ENCODE data around the gene ZACN. TPM values are rescaled to one million over a fixed set of nuclear protein-coding genes. Genes with fewer than 3 reads are reported as not detected.

Gene ZACN
- total and polyA plus RNA-seq, 2 donors (not counting 3 experiments of a cell fraction or from before 2014, with no cell fraction given) = 0.18 TPM; not detected in 1

DNA sequence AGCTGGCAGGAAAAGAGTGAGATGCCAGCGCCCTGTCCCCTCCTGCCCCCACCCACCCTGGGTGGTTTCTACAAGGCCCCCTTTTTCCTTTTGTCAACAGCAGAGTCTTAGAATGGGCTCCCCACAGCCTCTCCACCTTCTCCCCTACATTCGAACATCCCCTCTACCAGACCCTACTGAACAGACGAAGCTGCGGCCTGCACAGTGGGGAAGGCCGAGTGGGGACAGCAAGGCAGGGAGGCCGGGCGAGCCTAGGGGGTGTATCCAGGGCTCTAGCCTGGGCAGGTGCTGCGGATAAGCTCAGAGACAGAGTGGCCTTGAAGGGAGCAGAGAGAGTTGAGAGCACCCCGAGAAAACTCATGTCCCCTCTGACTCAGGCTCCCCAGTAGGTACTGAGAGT, 7.4 kb downstream of the ZACN start:
- no peak overlapping the region for H3K4me3 ChIP-seq (replicated peaks in 1 of 3; ENCODE audit: insufficient read depth in 1 of 3, low read depth in 1 of 3, low read length in 3 of 3)
- no peaks in the 10 kb centered on the region for H3K27me3 ChIP-seq (ENCODE audit: control insufficient read depth in 2 of 2, insufficient read depth in 2 of 2, low read length in 2 of 2)
- H3K36me3 ChIP-seq (ENCODE audit: control insufficient read depth in 2 of 2, extremely low read depth in 1 of 2, insufficient read depth in 2 of 2, low read length in 2 of 2) = peaks cover 4 to 78% of the 10 kb centered on the region in 2 experiments
- H3K27ac ChIP-seq (ENCODE audit: insufficient read depth, low read depth, low read length) = no peak overlapping the region
- H3K9me3 ChIP-seq (replicated peaks; ENCODE audit: control insufficient read depth, insufficient read depth, low read length) = no peaks in the 10 kb centered on the region
- no peak overlapping the region for H3K4me2 ChIP-seq (ENCODE audit: insufficient read depth, low read length)
- peaks cover 3% of the 10 kb centered on the region for H3K4me1 ChIP-seq (ENCODE audit: control insufficient read depth, extremely low read depth, insufficient read depth, low read length)
- DNase-seq (ENCODE audit: low read depth, low spot score) (no peak), FAIRE-seq (no peak)
- H2AFZ ChIP-seq (ENCODE audit: low read depth, low read length) = no peak overlapping the region
- TF ChIP-seq POLR2AphosphoS5 (IDR thresholded peaks at IDR 0.05; ENCODE audit: insufficient read depth, low read depth, low read length) (no peak), GATA2 (IDR thresholded peaks at IDR 0.05; ENCODE audit: insufficient read depth, insufficient read length, low read depth, low read length) (no peak), EZH2 (IDR thresholded peaks at IDR 0.05; ENCODE audit: borderline replicate concordance, low read depth, low read length, severe bottlenecking) (no peak), POLR2A (IDR thresholded peaks at IDR 0.05; ENCODE audit: low read depth, low read length) (no peak), JUN (IDR thresholded peaks at IDR 0.05; ENCODE audit: borderline replicate concordance, insufficient read depth, insufficient read length, low read depth) (no peak), MYC (IDR thresholded peaks at IDR 0.05; ENCODE audit: low read depth, low read length) (no peak), FOS (IDR thresholded peaks at IDR 0.05; ENCODE audit: borderline replicate concordance, insufficient read depth, low read length) (no peak)
- TF ChIP-seq, protein P1, sequence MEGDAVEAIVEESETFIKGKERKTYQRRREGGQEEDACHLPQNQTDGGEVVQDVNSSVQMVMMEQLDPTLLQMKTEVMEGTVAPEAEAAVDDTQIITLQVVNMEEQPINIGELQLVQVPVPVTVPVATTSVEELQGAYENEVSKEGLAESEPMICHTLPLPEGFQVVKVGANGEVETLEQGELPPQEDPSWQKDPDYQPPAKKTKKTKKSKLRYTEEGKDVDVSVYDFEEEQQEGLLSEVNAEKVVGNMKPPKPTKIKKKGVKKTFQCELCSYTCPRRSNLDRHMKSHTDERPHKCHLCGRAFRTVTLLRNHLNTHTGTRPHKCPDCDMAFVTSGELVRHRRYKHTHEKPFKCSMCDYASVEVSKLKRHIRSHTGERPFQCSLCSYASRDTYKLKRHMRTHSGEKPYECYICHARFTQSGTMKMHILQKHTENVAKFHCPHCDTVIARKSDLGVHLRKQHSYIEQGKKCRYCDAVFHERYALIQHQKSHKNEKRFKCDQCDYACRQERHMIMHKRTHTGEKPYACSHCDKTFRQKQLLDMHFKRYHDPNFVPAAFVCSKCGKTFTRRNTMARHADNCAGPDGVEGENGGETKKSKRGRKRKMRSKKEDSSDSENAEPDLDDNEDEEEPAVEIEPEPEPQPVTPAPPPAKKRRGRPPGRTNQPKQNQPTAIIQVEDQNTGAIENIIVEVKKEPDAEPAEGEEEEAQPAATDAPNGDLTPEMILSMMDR (IDR thresholded peaks at IDR 0.05; ENCODE audit: extremely low read depth in 1 of 2, insufficient read depth in 1 of 2, low read depth in 1 of 2, low read length in 2 of 2) = no peak
- TF ChIP-seq, protein P2, sequence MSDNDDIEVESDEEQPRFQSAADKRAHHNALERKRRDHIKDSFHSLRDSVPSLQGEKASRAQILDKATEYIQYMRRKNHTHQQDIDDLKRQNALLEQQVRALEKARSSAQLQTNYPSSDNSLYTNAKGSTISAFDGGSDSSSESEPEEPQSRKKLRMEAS (IDR thresholded peaks at IDR 0.05; ENCODE audit: insufficient read depth, insufficient read length) = no peak
- POLR2A ChIA-PET = no interaction called here
- intact Hi-C loops (cut with micrococcal nuclease) (no loop called here), dilution Hi-C loops (cut with MboI; ENCODE audit: extremely low pct_ligation_motif_present, low sequenced_read_pairs) (no loop called here)
- H3K9ac ChIP-seq (replicated peaks; ENCODE audit: extremely low read depth, insufficient read depth, low read length) = no peak overlapping the region
- no peaks in the 10 kb centered on the region for H4K20me1 ChIP-seq (replicated peaks; ENCODE audit: control insufficient read depth, extremely low read depth, insufficient read depth, low read length)
- H3K79me2 ChIP-seq (ENCODE audit: control insufficient read depth, insufficient read depth, low read length) = no peaks in the 10 kb centered on the region
- H3K9me1 ChIP-seq (replicated peaks; ENCODE audit: control insufficient read depth, extremely low read depth, insufficient read depth, low read length) = no peaks in the 10 kb centered on the region
- CTCF ChIA-PET = interaction anchor here (0.7 kb wide), 1 partner anchor 9 kb away, joined by 4 read pairs; no protein-coding TSS in a partner anchor
- no TSS peak for BruUV-seq (replicated peaks)

Data from endothelial cell of umbilical vein (primary cell).